GM12872 (cell line): ENCODE measurements around the gene CACNA1B.

ENCODE experiments used
- CTCF ChIP-seq: IDR thresholded peaks from 3 replicates; pipeline ENCODE4 v1.5.1; 2011; ENCODE audit warnings: low read depth, mild to moderate bottlenecking, low read length, moderate library complexity; ENCODE audit not compliant: insufficient read depth

CACNA1B gene

GRCh38 chr9:137905740-137906139 lies 28.2 kb downstream of the CACNA1B start:
- no peak for TF ChIP-seq CTCF

GRCh38 chr9:137907776-137908175 lies 30.2 kb downstream of the CACNA1B start:
- no peak for TF ChIP-seq CTCF

GRCh38 chr9:137912671-137913070 lies 35.1 kb downstream of the CACNA1B start:
- TF ChIP-seq CTCF, result no peak

- TF ChIP-seq CTCF, result no peak
These were observed 35.5 kb downstream of the CACNA1B start for GRCh38 chr9:137913132-137913531.

- no peak for TF ChIP-seq CTCF
These were observed 36.5 kb downstream of the CACNA1B start for GRCh38 chr9:137913771-137914767.

GRCh38 chr9:137916540-137916939 lies 39.0 kb downstream of the CACNA1B start:
- TF ChIP-seq CTCF, result no peak

GRCh38 chr9:137917116-137917515 lies 39.5 kb downstream of the CACNA1B start:
- no peak for TF ChIP-seq CTCF
